Measurements from ENCODE around the gene DPY30.

The DPY30 gene

GRCh38 chr2:31996571-31997150 is 42.9 kb downstream of the DPY30 start:
- peak; percentile 5 to 33 for DNase-seq (ENCODE audit: low read depth in 2 of 2)
- no peak for TF ChIP-seq CTCF (IDR thresholded peaks at IDR 0.05; ENCODE audit: low read depth, low read length)
- no peak overlapping the region for H3K4me3 ChIP-seq (replicated peaks in 1 of 2; ENCODE audit: low read depth in 2 of 2, low read length in 2 of 2)

GRCh38 chr2:31992934-31993333 is 46.7 kb downstream of the DPY30 start:
- H3K4me3 ChIP-seq (replicated peaks in 1 of 2; ENCODE audit: low read depth in 2 of 2, low read length in 2 of 2), result no peak overlapping the region
- DNase-seq (ENCODE audit: low read depth in 2 of 2), result no peak
- TF ChIP-seq CTCF (IDR thresholded peaks at IDR 0.05; ENCODE audit: low read depth, low read length), result no peak

- no peak for TF ChIP-seq CTCF (IDR thresholded peaks at IDR 0.05; ENCODE audit: low read depth, low read length)
- DNase-seq (ENCODE audit: low read depth in 2 of 2), result no peak
- H3K4me3 ChIP-seq (replicated peaks in 1 of 2; ENCODE audit: low read depth in 2 of 2, low read length in 2 of 2), result no peak overlapping the region
Observed at GRCh38 chr2:31992025-31992579, 47.5 kb downstream of the DPY30 start.

DNA sequence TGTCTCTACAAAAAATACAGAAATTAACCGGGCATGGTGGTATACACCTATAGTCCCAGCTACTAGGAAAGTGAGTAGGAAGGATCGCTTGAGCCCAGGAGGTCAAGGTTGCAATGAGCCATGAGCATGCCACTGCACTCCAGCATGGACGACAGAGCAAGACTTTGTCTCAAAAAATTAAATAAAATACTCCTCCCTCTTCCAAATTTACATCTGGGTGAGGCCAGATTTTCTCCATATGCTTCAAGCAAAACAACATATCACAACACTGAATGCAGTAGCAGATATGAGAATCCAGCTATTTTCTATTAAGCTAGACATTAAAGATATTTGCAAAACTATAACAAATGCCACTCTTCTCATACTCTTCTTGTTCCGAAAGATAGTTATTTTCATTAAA is 49.7 kb downstream of the DPY30 start:
- no peak overlapping the region for H3K4me3 ChIP-seq (replicated peaks in 1 of 2; ENCODE audit: low read depth in 2 of 2, low read length in 2 of 2)
- DNase-seq (ENCODE audit: low read depth in 2 of 2), result no peak
- TF ChIP-seq CTCF (IDR thresholded peaks at IDR 0.05; ENCODE audit: low read depth, low read length), result no peak

DNA sequence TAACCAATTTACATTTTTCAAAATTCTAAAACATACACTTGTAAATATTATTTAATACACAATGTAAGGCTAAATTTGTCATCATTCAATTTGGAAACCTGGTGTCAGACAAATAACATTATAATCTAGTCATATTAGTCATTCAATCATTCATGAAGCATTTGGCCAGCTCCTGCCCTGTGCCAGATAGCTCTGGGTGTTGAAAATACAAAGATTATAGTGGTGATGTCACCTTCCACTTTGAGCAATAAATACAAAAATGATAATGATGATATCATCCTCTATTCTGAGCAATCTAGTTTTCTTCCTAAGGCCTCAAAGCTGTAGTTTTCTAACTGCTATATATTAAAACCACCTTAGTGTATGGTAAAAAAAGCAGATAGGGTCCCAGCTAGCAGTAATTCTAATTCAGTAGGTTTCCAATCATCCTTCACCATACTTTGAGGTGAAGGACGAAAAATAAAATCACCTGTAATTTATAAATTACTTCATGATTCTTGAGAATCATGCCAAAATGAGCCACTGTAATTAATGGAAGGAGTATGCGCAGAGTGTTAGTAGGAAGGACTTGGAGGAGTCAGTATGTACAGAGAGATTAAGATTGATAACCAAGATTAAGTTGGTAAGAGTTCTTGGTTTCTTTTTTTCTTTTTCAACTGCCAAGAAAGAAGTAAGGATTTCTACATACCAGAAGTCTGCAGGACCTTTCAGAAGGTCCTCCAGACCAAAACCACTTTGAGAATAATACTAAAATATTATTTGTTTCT is 52.0 kb downstream of the DPY30 start:
- DNase-seq (ENCODE audit: low read depth in 2 of 2), result peak; percentile 39 to 84
- no peak for TF ChIP-seq CTCF (IDR thresholded peaks at IDR 0.05; ENCODE audit: low read depth, low read length)
- no peak overlapping the region for H3K4me3 ChIP-seq (replicated peaks in 1 of 2; ENCODE audit: low read depth in 2 of 2, low read length in 2 of 2)

GRCh38 chr2:31986906-31987305 is 52.7 kb downstream of the DPY30 start:
- no peak for TF ChIP-seq CTCF (IDR thresholded peaks at IDR 0.05; ENCODE audit: low read depth, low read length)
- H3K4me3 ChIP-seq (replicated peaks in 1 of 2; ENCODE audit: low read depth in 2 of 2, low read length in 2 of 2), result no peak overlapping the region
- DNase-seq (ENCODE audit: low read depth in 2 of 2), result no peak

Data from cardiac fibroblast (primary cell).